GM12878 (cell line): ENCODE measurements around the gene SLC9A7. TPM values are rescaled to one million over a fixed set of nuclear protein-coding genes. Genes with fewer than 3 reads are reported as not detected.
A peak's percentile ranks its signal among the peaks of the same experiment; 100 is the strongest.

Source experiments
- ATAC-seq: fragments of 200-7000 bp; cut with Tn5 transposase; 3 replicates; pipeline ENCODE4 v1.9.1; 2020; ENCODE audit warnings: mild to moderate bottlenecking, moderate library complexity
- Bru-seq: library from RNA; stranded (reverse); fragments of 400-500 nt; gene quantifications from one replicate; lab custom pipeline; 2021; lab: Mats Ljungman, UMichigan
- BruChase-seq, 2 experiments: library from RNA; stranded (reverse); fragments of 400-500 nt; gene quantifications; one replicate each; lab custom pipeline; 2021; lab: Mats Ljungman, UMichigan
- BruUV-seq: library from RNA; stranded (reverse); fragments of 400-500 nt; replicated peaks from 2 replicates; lab custom pipeline; 2021; lab: Mats Ljungman, UMichigan
- CTCF ChIA-PET: fragments of 300-600 bp; sonication (Branson Sonifier 250); formaldehyde crosslinking; extraction: SDS; loops from one replicate; lab custom pipeline; 2021; ENCODE audit warnings: inconsistent platforms; lab: Yijun Ruan, JAX
- POLR2A ChIA-PET: fragments of 350-600 bp; formaldehyde crosslinking; extraction: SDS; loops from one replicate; lab custom pipeline; 2021; ENCODE audit warnings: inconsistent platforms; lab: Charles Lee
- RAD21 ChIA-PET: fragments of 300-600 bp; sonication (Branson Sonifier 250); formaldehyde crosslinking; loops from one replicate; lab custom pipeline; 2023; ENCODE audit warnings: antibody characterized with exemption; ENCODE audit not compliant: unreplicated experiment; lab: Charles Lee
- SMC1A ChIA-PET: fragments of 300-600 bp; sonication (Branson Sonifier 250); formaldehyde crosslinking; loops from one replicate; lab custom pipeline; 2023; ENCODE audit not compliant: unreplicated experiment, uncharacterized antibody; lab: Charles Lee
- DNase-seq: peaks from one replicate; pipeline ENCODE4 v3.0.0-alpha.2; 2011; ENCODE audit warnings: low read depth, low spot score
- FAIRE-seq: peaks from 3 replicates; lab custom pipeline; 2011; peaks lifted over from hg19 to GRCh38; lab: Jason Lieb, UNC
- H2AFZ ChIP-seq: 2 replicates; pipeline ENCODE4 v1.6.0; 2011; ENCODE audit warnings: low read depth, low read length, control low read depth; ENCODE audit not compliant: control insufficient read depth
- H3K27ac ChIP-seq: 2 replicates; pipeline ENCODE4 v1.5.1; 2011; ENCODE audit warnings: control low read depth; ENCODE audit not compliant: control insufficient read depth, insufficient read depth
- H3K27me3 ChIP-seq, 2 experiments: replicated peaks in 1 of 2; 2 replicates each; pipeline versions ENCODE4 v1.6.0 to v1.6.1; 2011; ENCODE audit warnings: low read length in 1 of 2; ENCODE audit not compliant: control insufficient read depth in 2 of 2, insufficient read depth in 2 of 2
- H3K36me3 ChIP-seq, 2 experiments: 2 replicates each; pipeline ENCODE4 v1.5.1; 2011; ENCODE audit warnings: low read length in 1 of 2; ENCODE audit not compliant: control insufficient read depth in 2 of 2, insufficient read depth in 2 of 2
- H3K4me1 ChIP-seq: 2 replicates; pipeline ENCODE4 v1.6.1; 2011; ENCODE audit warnings: mild to moderate bottlenecking, low read length, moderate library complexity, mixed read lengths; ENCODE audit not compliant: control insufficient read depth, insufficient read depth
- H3K4me2 ChIP-seq: 2 replicates; pipeline ENCODE4 v1.6.0; 2011; ENCODE audit warnings: control low read depth; ENCODE audit not compliant: control insufficient read depth, insufficient read depth
- H3K4me3 ChIP-seq: fragments of 200-600 bp; sonication (generic); 2 replicates; pipeline ENCODE4 v1.5.1; 2016
- H3K79me2 ChIP-seq: 2 replicates; pipeline ENCODE4 v1.6.0; 2011; ENCODE audit warnings: low read length; ENCODE audit not compliant: control insufficient read depth, insufficient read depth
- H3K9ac ChIP-seq: 2 replicates; pipeline ENCODE4 v1.8.0; 2011; ENCODE audit warnings: low read length, control low read depth, mixed read lengths; ENCODE audit not compliant: control insufficient read depth, insufficient read depth
- H3K9me3 ChIP-seq: replicated peaks from 3 replicates; pipeline ENCODE4 v1.5.1; 2011; ENCODE audit warnings: mild to moderate bottlenecking, low read length; ENCODE audit not compliant: control insufficient read depth, insufficient read depth
- H4K20me1 ChIP-seq: 2 replicates; pipeline ENCODE4 v1.6.0; 2011; ENCODE audit not compliant: control insufficient read depth, insufficient read depth
- EGR1 ChIP-seq, 2 experiments: IDR thresholded peaks; 1 replicate in 1 of 2; 2 replicates in 1 of 2; pipeline ENCODE4 v1.6.1; 2011 to 2012; ENCODE audit warnings: low read depth in 2 of 2, low read length in 2 of 2, borderline replicate concordance in 1 of 2, mild to moderate bottlenecking in 1 of 2, moderate library complexity in 1 of 2
- IKZF1 ChIP-seq: fragments of 450-650 bp; conservative IDR thresholded peaks from 2 replicates; pipeline ENCODE4 v1.6.1; 2017; ENCODE audit warnings: antibody characterized with exemption, mild to moderate bottlenecking
- RUNX3 ChIP-seq: IDR thresholded peaks from 2 replicates; pipeline ENCODE4 v1.6.1; 2012; ENCODE audit warnings: low read length, inconsistent platforms
- SUPT20H ChIP-seq: IDR thresholded peaks from 2 replicates; pipeline ENCODE4 v1.6.1; 2011; ENCODE audit warnings: low read depth, mild to moderate bottlenecking, low read length, moderate library complexity, borderline replicate concordance; ENCODE audit not compliant: control insufficient read depth
- WGBS: methylation state at CpG from one replicate; pipeline ENCODE4 v1.1.6; 2016; ENCODE audit warnings: low lambda C conversion rate; ENCODE audit not compliant: insufficient replicate concordance, insufficient coverage; ENCODE audit errors: missing lambda C conversion rate; 5-methylcytosine and 5-hydroxymethylcytosine counted together
- in situ Hi-C: fragments of 300-500 bp; cut with MboI; formaldehyde crosslinking; loops from 9 replicates; pipeline ENCODE4 v1.14.3; 2018; ENCODE audit warnings: mixed read lengths
- intact Hi-C: fragments of 100-400 bp; cut with micrococcal nuclease; formaldehyde crosslinking; loops from one replicate; pipeline ENCODE4 v1.14.2; 2022; ENCODE audit not compliant: unreplicated experiment
- long read RNA-seq, 2 experiments: library from polyadenylated mRNA; unstranded; transcript quantifications; one replicate each; pipeline ENCODE4 v2.0.0, GENCODE V29; 2019 to 2020
- polyA minus RNA-seq, 3 experiments: library from RNA; depleted of rRNA, polyadenylated mRNA; stranded (reverse); fragments of >200 nt; gene quantifications; 2 replicates each; pipeline ENCODE4 v1.2.3, GENCODE V29; 2011
- polyA plus RNA-seq, 11 experiments: library from polyadenylated mRNA; depleted of rRNA in 4 of 11; unstranded in 6 of 11; stranded (reverse) in 5 of 11; fragments of >200 nt; fragmentation: Nextera tagmentation in 4 of 11; fragmentation: Illumina TruSeq in 1 of 11; extraction: Ambion mirVana in 4 of 11; extraction: Trizol in 1 of 11; gene quantifications; 1 replicate in 1 of 11; 2 replicates in 10 of 11; pipeline versions ENCODE4 v1.2.1 to v1.2.3, GENCODE V29; 2011 to 2016; ENCODE audit warnings: inconsistent platforms in 2 of 11, missing spikeins in 2 of 11, low read depth in 1 of 11
- total RNA-seq, 4 experiments: library from RNA; depleted of rRNA in 3 of 4; stranded (reverse); fragments of >200 nt in 3 of 4; fragmentation: Illumina TruSeq in 1 of 4; extraction: Trizol in 1 of 4; gene quantifications; 2 replicates each; pipeline versions ENCODE4 v1.2.1 to v1.2.3, GENCODE V29; 2013 to 2021
- TF ChIP-seq, protein P1 (sequence below): IDR thresholded peaks from 2 replicates; pipeline ENCODE4 v1.6.1; 2012; ENCODE audit warnings: improper control_type of control experiment, low read depth, low read length; ENCODE audit not compliant: insufficient replicate concordance
- TF ChIP-seq, protein P2 (sequence below): IDR thresholded peaks from 2 replicates; pipeline ENCODE4 v1.6.1; 2012; ENCODE audit warnings: mild to moderate bottlenecking, low read depth, low read length

The SLC9A7 gene
- 129 and 137 TPM in 2 replicates for total RNA-seq (2013; cell fraction: nucleolus; rRNA removed)
- total RNA-seq (2014; rRNA removed): 54.2 and 56.2 TPM in 2 replicates
- total RNA-seq (2014; rRNA removed; fragmentation: Illumina TruSeq; extraction: Trizol): 61.9 and 62.8 TPM in 2 replicates
- total RNA-seq (2021): 52.6 and 57.2 TPM in 2 replicates
- polyA plus RNA-seq (2011; ENCODE audit: low read depth): 21.8 TPM
- polyA plus RNA-seq (2011; rRNA removed): 45.3 and 53.4 TPM in 2 replicates
- 48.3 and 50.4 TPM in 2 replicates for polyA plus RNA-seq (2011; cell fraction: cytosol; rRNA removed)
- polyA plus RNA-seq (2011; cell fraction: nucleus; rRNA removed): 47.2 and 56.5 TPM in 2 replicates
- polyA plus RNA-seq (2012): 21.8 and 22.6 TPM in 2 replicates
- polyA plus RNA-seq (2014; fragmentation: Illumina TruSeq; extraction: Trizol): 31.0 and 36.2 TPM in 2 replicates
- polyA plus RNA-seq (2014; fragmentation: Nextera tagmentation; extraction: Ambion mirVana): 1 to 10 TPM; 5.0 to 5.2 TPM
- 24.8 and 28.4 TPM in 2 replicates for polyA plus RNA-seq (2014; rRNA removed)
- 10 to 100 TPM; 13.1 to 14.1 TPM for polyA plus RNA-seq (2016; fragmentation: Nextera tagmentation; extraction: Ambion mirVana)
- 162 and 177 TPM in 2 replicates for polyA minus RNA-seq (2011; rRNA and poly(A)+ RNA removed)
- polyA minus RNA-seq (2011; cell fraction: cytosol; rRNA and poly(A)+ RNA removed): 36.6 and 42.8 TPM in 2 replicates
- 28.0 and 49.2 TPM in 2 replicates for polyA minus RNA-seq (2011; cell fraction: nucleus; rRNA and poly(A)+ RNA removed)
- Bru-seq, nascent RNA: percentile 85 among the genes with signal in this experiment
- BruChase-seq, experiment 1, labeled RNA remaining after a 6-hour chase: percentile 87 among the genes with signal in this experiment
- BruChase-seq, experiment 2, labeled RNA remaining after a 2-hour chase: percentile 81 among the genes with signal in this experiment
- long read RNA-seq, experiment 1, full-length matches to known transcripts: 1 of 12 reads
- long read RNA-seq, experiment 1, partial matches to known transcripts: 0 of 12 reads
- long read RNA-seq, experiment 1, other reads (novel, unspliced or antisense): 11 of 12 reads
- long read RNA-seq, experiment 2, partial matches to known transcripts: 20 of 82 reads
- long read RNA-seq, experiment 2, other reads (novel, unspliced or antisense): 61 of 82 reads

DNA sequence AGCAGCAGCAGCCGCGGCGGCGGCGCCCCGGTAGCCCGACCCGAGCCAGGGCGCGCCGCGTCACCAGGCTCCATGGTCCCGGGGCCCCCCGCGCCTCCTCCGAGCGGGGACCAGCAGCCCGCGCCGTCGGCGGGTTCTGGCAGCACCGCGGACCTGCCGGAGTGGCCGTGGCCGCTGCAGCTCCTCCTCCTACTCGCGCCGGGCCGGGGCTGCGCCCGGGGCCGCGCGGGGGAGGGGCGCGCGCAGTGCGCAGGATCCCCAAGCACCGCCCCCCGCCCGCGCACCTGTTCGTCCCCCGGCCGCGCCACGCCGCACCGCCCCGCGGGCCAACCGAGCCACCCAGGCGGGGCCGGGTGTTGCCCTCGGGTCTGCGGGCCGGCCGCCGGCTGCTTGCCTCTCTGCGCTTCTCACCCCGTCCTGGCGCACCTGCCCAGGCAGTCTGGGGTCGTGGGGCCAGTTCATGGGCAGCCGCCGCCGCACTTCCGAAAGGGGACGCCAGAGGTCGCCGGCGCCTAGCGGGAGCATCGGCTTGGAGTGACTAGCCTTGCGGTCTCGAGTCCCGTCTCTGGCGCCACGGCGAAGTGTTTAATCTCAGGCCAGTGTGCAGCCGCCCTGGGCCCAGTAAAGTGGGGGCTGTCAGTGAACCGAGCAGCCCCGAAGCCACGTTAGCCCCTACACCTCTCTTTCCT, at the start of gene SLC9A7:
TSS of gene SLC9A7 (minus strand) at position 163 of the 689 bp plus-strand sequence. CDS start at position 74, 89 bp downstream.
- DNase-seq: peak; percentile 33
- intact Hi-C loops: loop anchor here (1.0 to 5.0 kb wide), 6 partner anchors 33 to 333 kb away; no protein-coding TSS in a partner anchor
- no peaks in the 10 kb centered on the region for H4K20me1 ChIP-seq
- 0 out of 2 replicates have a peak, but pooled peaks cover 3% of the 10 kb centered on the region for H3K4me1 ChIP-seq
- H3K36me3 ChIP-seq: no peaks in the 10 kb centered on the region
- H2AFZ ChIP-seq: peak within 1 kb of the TSS; percentile 75
- H3K9ac ChIP-seq: peak within 1 kb of the TSS; percentile 74
- peak within 1 kb of the TSS; percentile 69 for H3K4me3 ChIP-seq
- peaks cover 4% of the 10 kb centered on the region for H3K9me3 ChIP-seq
- ChIA-PET CTCF (interaction anchor here (1.3 to 8.4 kb wide), 5 partner anchors 11 to 334 kb away, joined by 3 to 110 read pairs (median 6); no protein-coding TSS in a partner anchor), POLR2A (interaction anchor here (1.9 kb wide), 1 partner anchor 33 kb away, joined by 5 read pairs; no protein-coding TSS in a partner anchor), SMC1A (interaction anchor here (0.9 to 4.4 kb wide), 10 partner anchors 10 to 160 kb away, joined by 3 to 28 read pairs (median 4); no protein-coding TSS in a partner anchor), RAD21 (interaction anchor here (0.6 to 2.6 kb wide), 6 partner anchors 37 to 272 kb away, joined by 3 to 28 read pairs (median 4); no protein-coding TSS in a partner anchor)
- BruUV-seq: no TSS peak
- no peak for FAIRE-seq
- WGBS: 42% methylated on average over 49 of the region's 85 CpGs
- peak within 1 kb of the TSS; percentile 84 for H3K4me2 ChIP-seq
- peak; percentile 72 for ATAC-seq
- in situ Hi-C loops: no loop called here
- H3K27me3 ChIP-seq: no peaks in the 10 kb centered on the region
- H3K27ac ChIP-seq: peak within 1 kb of the TSS; percentile 63
- peaks cover 50% of the 10 kb centered on the region for H3K79me2 ChIP-seq
- TF ChIP-seq, protein P1, sequence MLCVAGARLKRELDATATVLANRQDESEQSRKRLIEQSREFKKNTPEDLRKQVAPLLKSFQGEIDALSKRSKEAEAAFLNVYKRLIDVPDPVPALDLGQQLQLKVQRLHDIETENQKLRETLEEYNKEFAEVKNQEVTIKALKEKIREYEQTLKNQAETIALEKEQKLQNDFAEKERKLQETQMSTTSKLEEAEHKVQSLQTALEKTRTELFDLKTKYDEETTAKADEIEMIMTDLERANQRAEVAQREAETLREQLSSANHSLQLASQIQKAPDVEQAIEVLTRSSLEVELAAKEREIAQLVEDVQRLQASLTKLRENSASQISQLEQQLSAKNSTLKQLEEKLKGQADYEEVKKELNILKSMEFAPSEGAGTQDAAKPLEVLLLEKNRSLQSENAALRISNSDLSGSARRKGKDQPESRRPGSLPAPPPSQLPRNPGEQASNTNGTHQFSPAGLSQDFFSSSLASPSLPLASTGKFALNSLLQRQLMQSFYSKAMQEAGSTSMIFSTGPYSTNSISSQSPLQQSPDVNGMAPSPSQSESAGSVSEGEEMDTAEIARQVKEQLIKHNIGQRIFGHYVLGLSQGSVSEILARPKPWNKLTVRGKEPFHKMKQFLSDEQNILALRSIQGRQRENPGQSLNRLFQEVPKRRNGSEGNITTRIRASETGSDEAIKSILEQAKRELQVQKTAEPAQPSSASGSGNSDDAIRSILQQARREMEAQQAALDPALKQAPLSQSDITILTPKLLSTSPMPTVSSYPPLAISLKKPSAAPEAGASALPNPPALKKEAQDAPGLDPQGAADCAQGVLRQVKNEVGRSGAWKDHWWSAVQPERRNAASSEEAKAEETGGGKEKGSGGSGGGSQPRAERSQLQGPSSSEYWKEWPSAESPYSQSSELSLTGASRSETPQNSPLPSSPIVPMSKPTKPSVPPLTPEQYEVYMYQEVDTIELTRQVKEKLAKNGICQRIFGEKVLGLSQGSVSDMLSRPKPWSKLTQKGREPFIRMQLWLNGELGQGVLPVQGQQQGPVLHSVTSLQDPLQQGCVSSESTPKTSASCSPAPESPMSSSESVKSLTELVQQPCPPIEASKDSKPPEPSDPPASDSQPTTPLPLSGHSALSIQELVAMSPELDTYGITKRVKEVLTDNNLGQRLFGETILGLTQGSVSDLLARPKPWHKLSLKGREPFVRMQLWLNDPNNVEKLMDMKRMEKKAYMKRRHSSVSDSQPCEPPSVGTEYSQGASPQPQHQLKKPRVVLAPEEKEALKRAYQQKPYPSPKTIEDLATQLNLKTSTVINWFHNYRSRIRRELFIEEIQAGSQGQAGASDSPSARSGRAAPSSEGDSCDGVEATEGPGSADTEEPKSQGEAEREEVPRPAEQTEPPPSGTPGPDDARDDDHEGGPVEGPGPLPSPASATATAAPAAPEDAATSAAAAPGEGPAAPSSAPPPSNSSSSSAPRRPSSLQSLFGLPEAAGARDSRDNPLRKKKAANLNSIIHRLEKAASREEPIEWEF: no peak
- TF ChIP-seq, protein P2, sequence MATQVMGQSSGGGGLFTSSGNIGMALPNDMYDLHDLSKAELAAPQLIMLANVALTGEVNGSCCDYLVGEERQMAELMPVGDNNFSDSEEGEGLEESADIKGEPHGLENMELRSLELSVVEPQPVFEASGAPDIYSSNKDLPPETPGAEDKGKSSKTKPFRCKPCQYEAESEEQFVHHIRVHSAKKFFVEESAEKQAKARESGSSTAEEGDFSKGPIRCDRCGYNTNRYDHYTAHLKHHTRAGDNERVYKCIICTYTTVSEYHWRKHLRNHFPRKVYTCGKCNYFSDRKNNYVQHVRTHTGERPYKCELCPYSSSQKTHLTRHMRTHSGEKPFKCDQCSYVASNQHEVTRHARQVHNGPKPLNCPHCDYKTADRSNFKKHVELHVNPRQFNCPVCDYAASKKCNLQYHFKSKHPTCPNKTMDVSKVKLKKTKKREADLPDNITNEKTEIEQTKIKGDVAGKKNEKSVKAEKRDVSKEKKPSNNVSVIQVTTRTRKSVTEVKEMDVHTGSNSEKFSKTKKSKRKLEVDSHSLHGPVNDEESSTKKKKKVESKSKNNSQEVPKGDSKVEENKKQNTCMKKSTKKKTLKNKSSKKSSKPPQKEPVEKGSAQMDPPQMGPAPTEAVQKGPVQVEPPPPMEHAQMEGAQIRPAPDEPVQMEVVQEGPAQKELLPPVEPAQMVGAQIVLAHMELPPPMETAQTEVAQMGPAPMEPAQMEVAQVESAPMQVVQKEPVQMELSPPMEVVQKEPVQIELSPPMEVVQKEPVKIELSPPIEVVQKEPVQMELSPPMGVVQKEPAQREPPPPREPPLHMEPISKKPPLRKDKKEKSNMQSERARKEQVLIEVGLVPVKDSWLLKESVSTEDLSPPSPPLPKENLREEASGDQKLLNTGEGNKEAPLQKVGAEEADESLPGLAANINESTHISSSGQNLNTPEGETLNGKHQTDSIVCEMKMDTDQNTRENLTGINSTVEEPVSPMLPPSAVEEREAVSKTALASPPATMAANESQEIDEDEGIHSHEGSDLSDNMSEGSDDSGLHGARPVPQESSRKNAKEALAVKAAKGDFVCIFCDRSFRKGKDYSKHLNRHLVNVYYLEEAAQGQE: no peak
- TF ChIP-seq SUPT20H (no peak), IKZF1 (peak; percentile 78), RUNX3 (peak; percentile 72), EGR1 (IDR thresholded peaks at IDR 0.05; ENCODE audit: borderline replicate concordance in 1 of 2, low read depth in 2 of 2, low read length in 2 of 2) (peak in 1 of 2 experiments; percentile 78; a peak in 1 of 3 replicates)
